NB4 (cell line): ENCODE data around the gene TMED8.
"Not testable (repeated sequence)": the region's sequence is repeated elsewhere in the genome, so short reads cannot be mapped to it uniquely, and the experiment has no call there.

Source experiments
- CTCF ChIP-seq: IDR thresholded peaks from one replicate; pipeline ENCODE4 v1.5.1; 2012; ENCODE audit warnings: low read depth, low read length
- POLR2A ChIP-seq: IDR thresholded peaks from 2 replicates; pipeline ENCODE4 v1.6.1; 2011; ENCODE audit warnings: mild to moderate bottlenecking; ENCODE audit not compliant: insufficient read length; ENCODE audit errors: extremely low read depth

- not testable (repeated sequence) for TF ChIP-seq CTCF, POLR2A
These were observed 39.2 kb upstream of the TMED8 start for GRCh38 chr14:77416098-77416497.
